PC-3 (cell line): ENCODE results near the gene PRR5L. TPM values are rescaled to one million over a fixed set of nuclear protein-coding genes. Genes with fewer than 3 reads are reported as not detected.

Source experiments
- ATAC-seq: fragments of 200-7000 bp; cut with Tn5 transposase; 2 replicates; pipeline ENCODE4 v1.9.1; 2020; ENCODE audit warnings: mild to moderate bottlenecking, moderate library complexity
- BruUV-seq: library from RNA; stranded (reverse); fragments of 400-500 nt; replicated peaks from 2 replicates; lab custom pipeline; 2021; lab: Mats Ljungman, UMichigan
- CTCF ChIA-PET: fragments of 300-600 bp; sonication (Branson Sonifier 250); formaldehyde crosslinking; loops from one replicate; lab custom pipeline; 2022; ENCODE audit warnings: antibody characterized with exemption; lab: Charles Lee
- POLR2A ChIA-PET: fragments of 300-600 bp; sonication (Branson Sonifier 250); formaldehyde crosslinking; loops from one replicate; lab custom pipeline; 2022; ENCODE audit warnings: antibody characterized with exemption; ENCODE audit not compliant: unreplicated experiment; lab: Charles Lee
- DNase-seq: peaks from one replicate; pipeline ENCODE4 v3.0.0-alpha.2; 2015
- H2AFZ ChIP-seq: fragments of 300-600 bp; sonication (generic); 2 replicates; pipeline ENCODE4 v1.6.0; 2016; ENCODE audit warnings: antibody characterized with exemption, low read length
- H3F3A ChIP-seq: fragments of 300-600 bp; sonication (generic); one replicate; pipeline ENCODE4 v1.6.0; 2017; ENCODE audit warnings: antibody characterized with exemption, low read length, control low read depth, mild to moderate bottlenecking; ENCODE audit not compliant: unreplicated experiment
- H3K27ac ChIP-seq: fragments of 300-600 bp; sonication (generic); 2 replicates; pipeline ENCODE4 v1.5.1; 2016; ENCODE audit warnings: mild to moderate bottlenecking, low read length
- H3K27me3 ChIP-seq: fragments of 300-600 bp; sonication (generic); 2 replicates; pipeline ENCODE4 v1.6.1; 2016; ENCODE audit warnings: low read length, mixed read lengths
- H3K36me3 ChIP-seq: fragments of 300-600 bp; sonication (generic); 2 replicates; pipeline ENCODE4 v1.6.1; 2016; ENCODE audit warnings: low read depth, mixed run types, low read length, mixed read lengths
- H3K4me1 ChIP-seq: fragments of 300-600 bp; sonication (generic); 2 replicates; pipeline ENCODE4 v1.5.1; 2016; ENCODE audit warnings: low read length; ENCODE audit not compliant: insufficient read depth
- H3K4me2 ChIP-seq: fragments of 300-600 bp; sonication (generic); 2 replicates; pipeline ENCODE4 v1.6.0; 2016; ENCODE audit warnings: low read length
- H3K4me3 ChIP-seq: fragments of 300-600 bp; sonication (generic); 2 replicates; pipeline ENCODE4 v1.5.1; 2016; ENCODE audit warnings: mild to moderate bottlenecking, low read length, mixed read lengths
- H3K79me2 ChIP-seq: fragments of 300-600 bp; sonication (generic); 2 replicates; pipeline ENCODE4 v1.6.1; 2017; ENCODE audit warnings: low read length, mixed read lengths
- H3K9ac ChIP-seq: fragments of 300-600 bp; sonication (generic); 2 replicates; pipeline ENCODE4 v1.6.0; 2016; ENCODE audit warnings: mild to moderate bottlenecking, low read length
- H3K9me2 ChIP-seq: fragments of 300-600 bp; sonication (generic); replicated peaks from 2 replicates; pipeline ENCODE4 v1.6.1; 2016; ENCODE audit warnings: mixed run types, low read length, mixed read lengths
- H3K9me3 ChIP-seq: fragments of 300-600 bp; sonication (generic); 2 replicates; pipeline ENCODE4 v1.6.1; 2016; ENCODE audit warnings: low read length, mixed read lengths
- H4K20me1 ChIP-seq: fragments of 300-600 bp; sonication (generic); 2 replicates; pipeline ENCODE4 v1.6.1; 2016; ENCODE audit warnings: low read length, mixed read lengths
- EZH2 ChIP-seq: fragments of 300-600 bp; sonication (generic); IDR thresholded peaks from one replicate; pipeline ENCODE4 v1.6.1; 2017; ENCODE audit warnings: antibody characterized with exemption, mild to moderate bottlenecking, low read length; ENCODE audit not compliant: unreplicated experiment
- EZH2phosphoT487 ChIP-seq: fragments of 300-600 bp; sonication (generic); IDR thresholded peaks from 2 replicates; pipeline ENCODE4 v1.6.1; 2018; ENCODE audit warnings: mild to moderate bottlenecking, antibody characterized with exemption, low read length, borderline replicate concordance
- intact Hi-C: fragments of 100-400 bp; cut with micrococcal nuclease; formaldehyde crosslinking; loops from 2 replicates; pipeline ENCODE4 v1.9.0; 2023
- total RNA-seq: library from RNA; depleted of rRNA; stranded (reverse); fragments of >200 nt; gene quantifications from 2 replicates; pipeline ENCODE4 v1.2.3, GENCODE V29; 2014
- TF ChIP-seq, protein P1 (sequence below): fragments of 300-600 bp; sonication (generic); conservative IDR thresholded peaks from 2 replicates; pipeline ENCODE4 v1.5.1; 2017; ENCODE audit warnings: antibody characterized with exemption, low read depth, mild to moderate bottlenecking, low read length

Gene PRR5L
- total RNA-seq, 1 experiment from 2014 or later = 4.7 TPM

DNA sequence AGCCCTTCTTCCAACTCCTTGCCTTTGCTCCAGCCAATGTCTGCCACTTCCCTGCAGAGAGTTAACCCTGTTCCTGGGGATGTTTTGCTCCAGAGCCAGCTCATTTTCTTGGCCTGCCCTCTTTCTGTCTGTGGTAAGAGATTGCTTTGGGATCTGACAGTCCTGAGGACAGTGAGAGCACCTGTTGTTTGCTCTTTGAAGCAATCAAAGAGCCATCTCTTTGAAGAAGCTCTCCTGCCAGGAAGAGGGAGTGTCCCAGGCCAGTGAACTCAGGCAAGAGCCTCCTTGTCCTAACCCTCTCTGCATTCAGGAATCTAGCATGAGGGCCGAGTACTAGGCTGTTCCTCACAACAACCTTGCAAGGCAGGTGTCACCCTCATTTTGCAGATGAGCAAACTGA lies 171.8 kb downstream of the PRR5L start:
- ATAC-seq = no peak
- no peak overlapping the region for H2AFZ ChIP-seq
- no peak for TF ChIP-seq EZH2
- no peak for TF ChIP-seq EZH2phosphoT487
- TF ChIP-seq, protein P1, sequence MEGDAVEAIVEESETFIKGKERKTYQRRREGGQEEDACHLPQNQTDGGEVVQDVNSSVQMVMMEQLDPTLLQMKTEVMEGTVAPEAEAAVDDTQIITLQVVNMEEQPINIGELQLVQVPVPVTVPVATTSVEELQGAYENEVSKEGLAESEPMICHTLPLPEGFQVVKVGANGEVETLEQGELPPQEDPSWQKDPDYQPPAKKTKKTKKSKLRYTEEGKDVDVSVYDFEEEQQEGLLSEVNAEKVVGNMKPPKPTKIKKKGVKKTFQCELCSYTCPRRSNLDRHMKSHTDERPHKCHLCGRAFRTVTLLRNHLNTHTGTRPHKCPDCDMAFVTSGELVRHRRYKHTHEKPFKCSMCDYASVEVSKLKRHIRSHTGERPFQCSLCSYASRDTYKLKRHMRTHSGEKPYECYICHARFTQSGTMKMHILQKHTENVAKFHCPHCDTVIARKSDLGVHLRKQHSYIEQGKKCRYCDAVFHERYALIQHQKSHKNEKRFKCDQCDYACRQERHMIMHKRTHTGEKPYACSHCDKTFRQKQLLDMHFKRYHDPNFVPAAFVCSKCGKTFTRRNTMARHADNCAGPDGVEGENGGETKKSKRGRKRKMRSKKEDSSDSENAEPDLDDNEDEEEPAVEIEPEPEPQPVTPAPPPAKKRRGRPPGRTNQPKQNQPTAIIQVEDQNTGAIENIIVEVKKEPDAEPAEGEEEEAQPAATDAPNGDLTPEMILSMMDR = no peak
- no peak overlapping the region for H3K9ac ChIP-seq
- H3K9me2 ChIP-seq = no peaks in the 10 kb centered on the region
- no peaks in the 10 kb centered on the region for H3K79me2 ChIP-seq
- H3K27me3 ChIP-seq = no peaks in the 10 kb centered on the region
- H3K27ac ChIP-seq = no peak overlapping the region
- no peaks in the 10 kb centered on the region for H3K4me1 ChIP-seq
- H3F3A ChIP-seq = no peaks in the 10 kb centered on the region
- BruUV-seq = no TSS peak
- no peak overlapping the region for H3K4me2 ChIP-seq
- no peaks in the 10 kb centered on the region for H3K9me3 ChIP-seq
- intact Hi-C loops = no loop called here
- POLR2A ChIA-PET = no interaction called here
- DNase-seq = no peak
- no peaks in the 10 kb centered on the region for H3K36me3 ChIP-seq
- CTCF ChIA-PET = no interaction called here
- H3K4me3 ChIP-seq = no peak overlapping the region
- no peaks in the 10 kb centered on the region for H4K20me1 ChIP-seq

DNA sequence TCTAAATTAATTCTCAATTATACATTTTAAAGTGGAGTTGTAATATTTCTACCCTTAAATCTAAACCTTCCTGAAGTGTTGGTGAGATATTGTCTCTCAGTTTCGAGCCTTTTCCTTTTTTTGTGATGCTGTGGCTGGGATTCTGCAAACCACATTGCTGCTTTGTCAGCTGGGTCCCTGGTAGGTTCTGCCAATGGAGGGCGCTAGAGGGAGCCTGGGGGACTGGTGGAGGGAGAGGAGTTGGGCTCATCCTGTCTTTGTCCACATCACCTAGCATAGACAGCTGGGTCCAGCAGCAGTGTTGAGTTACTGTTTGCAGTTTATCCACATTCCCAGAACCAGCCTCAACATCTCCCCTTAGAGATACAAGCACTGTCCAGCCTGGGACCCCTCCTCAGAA lies 173.0 kb downstream of the PRR5L start:
- ATAC-seq = no peak
- POLR2A ChIA-PET = no interaction called here

More for the DNA sequence above, 173.0 kb downstream of the PRR5L start:
- CTCF ChIA-PET = no interaction called here
- Histone ChIP-seq H3K27me3 (no peaks in the 10 kb centered on the region), H3K9me2 (no peaks in the 10 kb centered on the region), H3K9ac (no peak overlapping the region), H3K4me1 (no peaks in the 10 kb centered on the region), H3K36me3 (no peaks in the 10 kb centered on the region), H2AFZ (no peak overlapping the region), H3K9me3 (no peaks in the 10 kb centered on the region), H3K4me3 (no peak overlapping the region), H3K79me2 (no peaks in the 10 kb centered on the region), H4K20me1 (no peaks in the 10 kb centered on the region), H3F3A (no peaks in the 10 kb centered on the region), H3K27ac (no peak overlapping the region), H3K4me2 (no peak overlapping the region)
- TF ChIP-seq, protein P1 = peak; percentile 47
- TF ChIP-seq EZH2phosphoT487 = no peak
- no TSS peak for BruUV-seq
- intact Hi-C loops = no loop called here
- DNase-seq = no peak
